ENCODE measurements around the gene ICAM4. TPM values are rescaled to one million over a fixed set of nuclear protein-coding genes. Genes with fewer than 3 reads are reported as not detected.

ICAM4 gene
- total and polyA plus RNA-seq, 9 of the 15 experiments (the other 6 are each of a cell fraction or from before 2014, with no cell fraction given) = 14.1 to 86.1 (median 29.6) TPM

DNA sequence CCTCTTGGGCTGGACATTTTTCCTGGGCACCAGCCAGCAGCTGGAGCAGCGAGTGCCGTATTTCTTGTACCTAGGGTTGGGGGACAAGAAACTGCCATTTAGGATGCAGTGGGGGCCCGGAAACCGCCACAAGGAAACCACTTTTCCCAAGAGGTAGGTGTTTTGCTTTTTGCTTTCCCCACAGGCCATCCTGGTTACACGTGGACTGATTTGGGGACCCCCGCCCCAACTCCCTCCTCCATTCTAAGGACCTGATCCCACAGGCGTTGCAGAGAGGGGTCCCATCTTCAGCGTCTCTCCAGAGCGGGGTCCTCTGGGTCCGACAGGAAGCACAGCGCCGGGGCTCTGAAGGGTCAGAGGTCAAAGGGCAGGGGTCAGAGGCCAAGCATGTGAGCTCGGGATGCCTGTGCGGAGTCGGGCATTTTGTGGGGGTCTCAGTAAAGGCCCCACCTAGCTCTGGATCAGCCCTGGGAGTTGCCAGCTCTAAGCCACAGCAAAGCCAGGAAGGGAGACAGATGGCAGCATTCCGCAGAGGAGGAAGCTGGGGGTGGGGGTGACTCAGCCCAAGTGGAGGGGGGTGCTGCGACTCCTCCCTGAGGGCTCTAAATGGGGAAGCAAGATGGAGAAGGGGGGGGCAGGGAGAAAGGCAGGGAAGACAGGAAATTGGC is 18.5 kb downstream of the ICAM4 start (continued):
- TF ChIP-seq ZMIZ1 (IDR thresholded peaks at IDR 0.05; ENCODE audit: low read depth in 2 of 2, low read length in 2 of 2) = no peak
- no peak; the same call in 1 of the 2 replicates for TF ChIP-seq FOXM1 (IDR thresholded peaks at IDR 0.05; ENCODE audit: low read depth)
- no peak for TF ChIP-seq FOXM1 (CRISPR knock-in tag; IDR thresholded peaks at IDR 0.05; ENCODE audit: low read depth)
- no peak for TF ChIP-seq MGA (IDR thresholded peaks at IDR 0.05)
- TF ChIP-seq GTF2E2 (tag; IDR thresholded peaks at IDR 0.05) = no peak
- no peak for TF ChIP-seq NFE2L1 (tag; IDR thresholded peaks at IDR 0.05; ENCODE audit: borderline replicate concordance, low read depth)
- TF ChIP-seq ELF4 (CRISPR knock-in tag; IDR thresholded peaks at IDR 0.05) = no peak
- no peak for TF ChIP-seq ID3 (CRISPR knock-in tag; IDR thresholded peaks at IDR 0.05)
- TF ChIP-seq ID3 (tag; IDR thresholded peaks at IDR 0.05) = peak; percentile 33; the same call in 1 of the 2 replicates
- TF ChIP-seq NFYB (IDR thresholded peaks at IDR 0.05; ENCODE audit: extremely low read depth, insufficient read length) = no peak
- no peak for TF ChIP-seq HOXB6 (CRISPR knock-in tag; IDR thresholded peaks at IDR 0.05; ENCODE audit: borderline replicate concordance)
- no peak for TF ChIP-seq DNMT1 (IDR thresholded peaks at IDR 0.05)
- TF ChIP-seq CAMTA2 (CRISPR knock-in tag; conservative IDR thresholded peaks at IDR 0.05) = no peak
